Activated naive CD8-positive, alpha-beta T cell treated with anti-CD3 and anti-CD28 coated beads for 36 hours (primary cell): Measurements from ENCODE around the gene MON2. TPM values are rescaled to one million over a fixed set of nuclear protein-coding genes. Genes with fewer than 3 reads are reported as not detected.

Source experiments
- DNase-seq: peaks from one replicate; pipeline ENCODE4 v3.0.0; 2021
- H3K27ac Mint-ChIP-seq: one replicate; pipeline ENCODE4 v1.8.0; 2022; ENCODE audit warnings: mild to moderate bottlenecking, moderate library complexity, mixed read lengths
- H3K27me3 Mint-ChIP-seq: one replicate; pipeline ENCODE4 v1.8.0; 2022; ENCODE audit warnings: mild to moderate bottlenecking, mixed read lengths
- H3K36me3 Mint-ChIP-seq: one replicate; pipeline ENCODE4 v1.8.0; 2021; ENCODE audit warnings: mild to moderate bottlenecking, mixed read lengths
- H3K4me1 Mint-ChIP-seq: one replicate; pipeline ENCODE4 v1.8.0; 2021; ENCODE audit warnings: mixed read lengths
- H3K4me3 Mint-ChIP-seq: one replicate; pipeline ENCODE4 v1.8.0; 2022; ENCODE audit warnings: mild to moderate bottlenecking, moderate library complexity, mixed read lengths
- H3K9me3 Mint-ChIP-seq: one replicate; pipeline ENCODE4 v1.8.0; 2022; ENCODE audit warnings: mixed read lengths
- total RNA-seq, 2 experiments: library from RNA; stranded (reverse); gene quantifications; one replicate each; pipeline ENCODE4 v1.2.3, GENCODE V29; 2021

MON2 gene
- total RNA-seq, 2 experiments from 2014 or later = 19.1 to 19.8 TPM

DNA sequence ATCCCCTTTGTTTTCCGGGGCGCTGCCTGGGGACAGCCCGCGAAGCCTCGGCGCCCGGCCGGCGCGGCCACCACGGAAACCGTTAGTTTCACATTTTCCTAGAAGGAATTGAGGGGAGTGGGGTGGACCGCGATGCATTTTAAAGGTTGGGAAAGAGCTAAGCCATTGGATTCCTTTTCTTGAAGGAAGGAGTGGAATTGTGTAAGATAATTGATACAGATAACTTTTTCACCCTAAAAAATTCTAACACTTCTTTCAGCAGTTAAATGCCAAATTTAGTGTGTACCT is 137.1 kb downstream of the MON2 start:
- Mint-ChIP-seq H3K4me1 (peaks cover 36% of the 10 kb centered on the region), H3K4me3 (peak overlapping the region; percentile 86), H3K36me3 (peaks cover 18% of the 10 kb centered on the region), H3K27ac (peak overlapping the region; percentile 97), H3K9me3 (no peaks in the 10 kb centered on the region), H3K27me3 (no peaks in the 10 kb centered on the region)
- no peak for DNase-seq

DNA sequence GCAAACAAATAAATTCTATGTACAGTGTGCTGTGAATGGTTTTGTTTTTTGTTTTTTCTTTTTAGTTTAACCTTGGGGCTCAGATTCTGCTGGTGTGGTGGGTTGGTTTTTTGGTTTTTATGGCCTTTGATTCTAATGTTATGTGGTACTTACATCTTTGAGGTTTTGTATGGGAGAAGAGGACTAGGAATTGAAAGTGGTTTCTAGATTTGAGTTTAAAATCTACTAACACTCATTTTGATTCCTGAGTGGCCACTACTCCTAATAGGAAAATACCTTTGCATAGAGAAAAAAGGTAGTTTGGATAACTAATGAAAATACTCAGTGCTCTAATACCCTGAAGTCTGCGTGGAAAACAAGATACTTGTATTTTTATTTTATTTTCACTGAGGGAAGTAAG is 137.7 kb downstream of the MON2 start:
- Mint-ChIP-seq H3K27ac (peak overlapping the region; percentile 97), H3K4me3 (peak overlapping the region; percentile 86), H3K36me3 (peaks cover 18% of the 10 kb centered on the region)

DNA sequence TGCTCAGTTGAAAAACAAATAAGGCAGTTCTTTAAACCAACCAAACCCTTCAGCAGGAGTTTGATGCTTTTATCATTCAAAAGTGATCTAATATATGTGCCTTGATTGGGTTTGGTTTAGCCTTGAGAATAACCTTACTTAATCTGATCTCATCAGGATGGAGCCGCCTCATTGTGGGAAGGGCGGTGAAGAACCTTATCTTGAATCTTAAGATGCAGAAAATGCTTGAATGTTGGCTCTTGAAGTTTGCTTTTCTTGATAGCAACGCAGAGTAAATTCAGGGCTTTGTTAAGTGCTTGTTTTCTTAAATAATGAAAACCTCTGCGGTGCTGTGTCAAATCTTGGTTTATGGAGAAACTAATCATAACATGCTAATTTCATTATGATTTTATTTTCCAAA is 138.2 kb downstream of the MON2 start:
- Mint-ChIP-seq H3K27me3 (no peaks in the 10 kb centered on the region), H3K36me3 (peaks cover 18% of the 10 kb centered on the region), H3K4me3 (peak overlapping the region; percentile 86), H3K4me1 (peaks cover 36% of the 10 kb centered on the region), H3K9me3 (no peaks in the 10 kb centered on the region), H3K27ac (no peak overlapping the region)
- no peak for DNase-seq

More for the DNA sequence above, 137.7 kb downstream of the MON2 start:
- Mint-ChIP-seq H3K4me1 (peaks cover 36% of the 10 kb centered on the region), H3K27me3 (no peaks in the 10 kb centered on the region), H3K9me3 (no peaks in the 10 kb centered on the region)
- DNase-seq = no peak

DNA sequence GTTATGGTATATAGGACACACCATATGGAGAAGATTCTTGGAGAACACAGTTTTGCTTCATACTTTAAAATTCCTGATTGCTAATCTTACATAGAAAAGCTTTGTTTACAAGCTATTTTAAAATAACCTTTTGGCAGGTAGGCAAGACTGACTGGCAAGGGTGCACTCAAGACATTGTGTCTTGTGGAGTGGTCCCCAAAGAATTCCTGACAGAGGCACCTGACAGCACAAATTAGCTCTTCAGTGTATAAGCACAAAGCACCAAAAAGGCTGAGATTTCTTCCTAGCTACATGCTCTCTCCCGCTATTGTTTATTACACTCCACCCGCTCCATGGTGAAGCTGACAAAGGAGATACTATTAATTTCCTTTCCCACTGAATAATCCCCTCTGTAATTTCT is 139.4 kb downstream of the MON2 start:
- Mint-ChIP-seq H3K4me1 (peaks cover 34% of the 10 kb centered on the region), H3K36me3 (peaks cover 15% of the 10 kb centered on the region), H3K27me3 (no peaks in the 10 kb centered on the region), H3K27ac (no peak overlapping the region), H3K4me3 (no peak overlapping the region), H3K9me3 (no peaks in the 10 kb centered on the region)
- DNase-seq = no peak

DNA sequence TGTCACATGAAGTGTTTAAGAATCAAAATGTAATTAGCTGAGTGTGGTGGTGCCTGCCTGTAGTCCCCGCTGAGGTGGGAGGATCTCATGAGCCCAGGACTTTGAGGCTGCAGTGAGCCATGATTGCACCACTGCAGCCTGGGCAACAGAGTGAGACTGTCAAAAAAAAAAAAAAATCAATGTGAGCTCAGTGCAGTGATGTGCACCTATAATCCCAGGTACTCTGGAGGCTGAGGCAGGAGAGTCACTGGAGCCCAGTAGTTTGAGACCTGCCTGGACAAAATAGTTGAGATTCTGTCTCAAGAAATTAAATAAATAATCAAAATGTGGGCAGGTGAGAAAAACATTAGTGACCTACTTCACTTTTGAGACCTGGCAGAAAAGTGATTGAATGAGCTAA is 140.0 kb downstream of the MON2 start:
- H3K4me3 Mint-ChIP-seq = no peak overlapping the region
- no peak overlapping the region for H3K27ac Mint-ChIP-seq
- H3K9me3 Mint-ChIP-seq = no peaks in the 10 kb centered on the region
- no peak for DNase-seq
- H3K4me1 Mint-ChIP-seq = peaks cover 30% of the 10 kb centered on the region
- no peaks in the 10 kb centered on the region for H3K27me3 Mint-ChIP-seq
- H3K36me3 Mint-ChIP-seq = peaks cover 13% of the 10 kb centered on the region

DNA sequence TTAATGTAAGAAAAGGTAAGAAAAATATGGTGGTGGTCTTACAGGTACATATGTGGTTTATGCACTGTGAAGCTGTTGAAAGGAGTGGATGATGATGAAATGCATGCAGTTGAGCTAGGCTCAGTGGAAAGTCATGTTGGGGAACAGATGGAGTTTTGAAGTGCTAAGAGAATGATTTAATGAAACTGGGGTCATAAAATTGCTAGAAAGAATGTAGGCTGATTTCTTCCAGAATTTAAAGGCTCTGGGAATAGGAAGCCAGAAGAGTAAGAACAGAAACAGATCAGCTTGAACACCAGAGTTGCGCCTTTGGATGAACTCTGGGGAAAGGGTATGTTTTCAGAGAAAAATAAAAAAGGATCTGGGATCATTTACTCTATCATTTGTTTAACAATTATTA is 146.5 kb downstream of the MON2 start:
- no peaks in the 10 kb centered on the region for H3K9me3 Mint-ChIP-seq
- peaks cover 3% of the 10 kb centered on the region for H3K4me1 Mint-ChIP-seq
- H3K27ac Mint-ChIP-seq = no peak overlapping the region
- peaks cover 4% of the 10 kb centered on the region for H3K36me3 Mint-ChIP-seq
- no peak overlapping the region for H3K4me3 Mint-ChIP-seq
- H3K27me3 Mint-ChIP-seq = no peaks in the 10 kb centered on the region
- DNase-seq = no peak

DNA sequence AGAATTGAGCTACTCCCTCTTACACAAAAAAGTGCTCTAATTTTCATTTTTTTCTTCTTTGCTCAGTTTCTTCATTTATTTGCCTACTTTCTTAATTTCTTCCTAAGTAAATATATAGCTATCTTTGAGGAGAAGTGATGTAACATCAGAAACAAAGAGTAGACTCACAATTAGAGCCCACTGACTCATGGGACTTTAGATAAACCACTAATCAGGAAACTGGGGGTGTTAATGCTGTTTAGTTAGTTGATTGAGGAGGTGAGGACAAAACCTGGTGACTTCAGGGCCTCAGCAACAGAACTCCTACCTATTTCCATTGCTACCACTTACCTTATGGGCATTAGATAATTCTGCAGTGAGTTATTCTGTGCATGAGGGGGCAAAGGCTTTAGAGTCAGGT is 151.7 kb downstream of the MON2 start:
- H3K4me3 Mint-ChIP-seq = no peak overlapping the region
- no peak for DNase-seq
- no peaks in the 10 kb centered on the region for H3K9me3 Mint-ChIP-seq
- peaks cover 9% of the 10 kb centered on the region for H3K4me1 Mint-ChIP-seq
- H3K27me3 Mint-ChIP-seq = no peaks in the 10 kb centered on the region
- no peak overlapping the region for H3K27ac Mint-ChIP-seq
- peaks cover 4% of the 10 kb centered on the region for H3K36me3 Mint-ChIP-seq

DNA sequence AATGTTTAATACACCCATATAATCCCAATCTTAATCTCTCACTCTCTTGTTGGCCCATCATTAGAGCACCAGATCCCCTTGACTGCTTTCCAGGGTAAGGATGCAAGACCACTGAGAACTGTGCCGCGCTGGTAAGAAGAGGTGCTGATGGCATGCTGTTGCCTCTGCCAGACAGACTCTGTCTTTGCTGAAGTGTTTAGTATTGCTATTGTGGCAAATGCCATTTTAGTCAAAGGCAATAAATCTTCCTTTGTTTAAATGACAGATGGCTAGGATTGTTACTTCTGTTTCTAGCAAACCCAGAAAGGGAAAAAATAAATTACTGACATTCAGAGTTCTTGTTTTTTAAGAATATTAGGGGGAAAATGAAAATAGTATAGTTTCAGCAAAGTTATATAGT is 152.3 kb downstream of the MON2 start:
- Mint-ChIP-seq H3K4me1 (peaks cover 9% of the 10 kb centered on the region), H3K27ac (no peak overlapping the region), H3K27me3 (no peaks in the 10 kb centered on the region), H3K4me3 (no peak overlapping the region), H3K36me3 (peaks cover 4% of the 10 kb centered on the region), H3K9me3 (no peaks in the 10 kb centered on the region)
- no peak for DNase-seq

DNA sequence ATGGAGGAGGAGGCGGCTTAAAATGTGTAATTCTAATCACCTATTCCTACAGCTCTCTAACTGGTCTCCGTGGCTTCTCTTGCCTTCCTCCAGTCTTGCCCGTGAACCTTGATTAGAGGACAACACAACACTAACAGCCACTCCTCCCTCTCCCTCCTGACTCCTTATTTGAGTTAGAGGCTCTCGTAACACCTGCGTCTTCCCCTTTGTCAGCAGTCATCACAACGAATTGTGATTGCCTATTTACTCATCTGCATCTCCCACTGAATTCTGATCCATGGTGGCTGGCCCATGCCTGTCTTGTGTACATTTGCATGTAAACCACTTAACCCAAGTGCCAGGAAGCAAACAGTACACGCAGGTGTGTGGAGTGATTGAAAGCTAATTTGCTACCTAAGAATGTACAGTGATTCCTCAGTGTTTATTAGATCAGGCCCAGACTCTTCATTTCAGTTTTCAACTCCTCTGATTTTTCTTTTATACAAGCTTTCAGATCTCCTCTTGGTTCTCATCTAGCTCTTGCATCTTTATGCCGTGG is 154.5 kb downstream of the MON2 start:
- peaks cover 3% of the 10 kb centered on the region for H3K36me3 Mint-ChIP-seq
- no peak overlapping the region for H3K4me3 Mint-ChIP-seq
- no peak for DNase-seq
- no peak overlapping the region for H3K27ac Mint-ChIP-seq
- no peaks in the 10 kb centered on the region for H3K27me3 Mint-ChIP-seq
- H3K4me1 Mint-ChIP-seq = peaks cover 9% of the 10 kb centered on the region
- no peaks in the 10 kb centered on the region for H3K9me3 Mint-ChIP-seq

DNA sequence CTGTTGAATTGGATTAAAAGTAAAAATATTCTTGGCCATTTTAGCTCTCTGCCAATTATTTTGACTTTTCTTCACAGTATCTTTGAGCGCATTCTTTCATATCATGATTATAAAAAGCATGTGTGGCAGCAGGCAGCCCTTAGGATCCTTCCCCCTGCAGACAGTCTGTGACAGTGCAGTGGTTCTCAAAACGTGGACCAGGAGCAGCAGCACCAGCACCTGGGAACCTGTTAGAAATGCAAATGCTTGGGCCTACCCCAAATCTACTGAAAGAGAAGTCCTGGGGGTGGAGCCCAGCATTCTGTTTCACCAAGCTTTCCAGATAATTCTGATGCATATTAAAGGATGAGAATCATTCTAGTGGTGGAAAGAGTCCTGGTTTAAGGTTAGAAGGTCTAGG is 155.6 kb downstream of the MON2 start:
- no peak overlapping the region for H3K4me3 Mint-ChIP-seq
- H3K36me3 Mint-ChIP-seq = no peaks in the 10 kb centered on the region
- no peak for DNase-seq
- peaks cover 9% of the 10 kb centered on the region for H3K4me1 Mint-ChIP-seq
- H3K27me3 Mint-ChIP-seq = no peaks in the 10 kb centered on the region
- H3K27ac Mint-ChIP-seq = no peak overlapping the region
- no peaks in the 10 kb centered on the region for H3K9me3 Mint-ChIP-seq

DNA sequence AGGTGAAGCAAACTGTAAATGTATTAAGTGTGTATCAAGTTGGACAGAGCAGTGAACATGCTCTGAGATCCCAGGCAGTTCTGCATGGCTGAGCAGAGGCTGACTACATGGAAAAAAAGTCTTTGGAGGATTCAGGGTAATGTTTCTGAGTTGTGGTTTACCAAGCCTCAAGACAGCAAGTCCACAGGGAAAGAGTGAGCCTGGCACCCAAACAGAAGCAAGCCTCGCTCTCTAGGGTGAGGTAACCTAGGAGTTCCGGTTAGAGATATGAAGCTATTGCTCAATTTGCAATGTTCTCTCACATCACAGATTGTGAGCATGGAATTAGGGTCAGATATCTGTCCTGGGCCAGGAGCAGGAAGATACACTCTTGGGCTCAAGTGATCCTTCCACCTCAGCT is 158.6 kb downstream of the MON2 start:
- H3K9me3 Mint-ChIP-seq = no peaks in the 10 kb centered on the region
- H3K36me3 Mint-ChIP-seq = no peaks in the 10 kb centered on the region
- H3K27me3 Mint-ChIP-seq = peaks cover 21% of the 10 kb centered on the region
- H3K27ac Mint-ChIP-seq = no peak overlapping the region
- H3K4me1 Mint-ChIP-seq = no peaks in the 10 kb centered on the region
- DNase-seq = no peak
- no peak overlapping the region for H3K4me3 Mint-ChIP-seq

DNA sequence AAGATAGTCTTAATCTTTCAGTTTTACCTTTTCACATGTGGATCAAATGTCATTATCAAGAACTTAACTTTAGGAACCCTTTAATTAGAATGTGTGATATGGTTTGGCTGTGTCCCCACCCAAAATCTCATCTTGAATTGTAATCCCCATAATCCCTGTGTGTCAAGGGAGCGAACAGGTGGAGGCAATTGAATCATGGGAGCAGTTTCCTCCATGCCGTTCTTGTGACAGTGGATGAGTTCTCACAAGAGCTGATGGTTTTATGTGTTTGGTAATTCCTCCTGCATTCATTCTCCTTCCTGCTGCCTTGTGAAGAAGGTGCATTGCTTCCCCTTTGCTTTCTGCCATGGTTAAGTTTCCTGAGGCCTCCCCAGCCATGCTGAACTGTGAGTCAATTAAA is 160.6 kb downstream of the MON2 start:
- H3K27ac Mint-ChIP-seq = no peak overlapping the region
- H3K27me3 Mint-ChIP-seq = peaks cover 40% of the 10 kb centered on the region
- H3K4me1 Mint-ChIP-seq = peaks cover 3% of the 10 kb centered on the region

DNA sequence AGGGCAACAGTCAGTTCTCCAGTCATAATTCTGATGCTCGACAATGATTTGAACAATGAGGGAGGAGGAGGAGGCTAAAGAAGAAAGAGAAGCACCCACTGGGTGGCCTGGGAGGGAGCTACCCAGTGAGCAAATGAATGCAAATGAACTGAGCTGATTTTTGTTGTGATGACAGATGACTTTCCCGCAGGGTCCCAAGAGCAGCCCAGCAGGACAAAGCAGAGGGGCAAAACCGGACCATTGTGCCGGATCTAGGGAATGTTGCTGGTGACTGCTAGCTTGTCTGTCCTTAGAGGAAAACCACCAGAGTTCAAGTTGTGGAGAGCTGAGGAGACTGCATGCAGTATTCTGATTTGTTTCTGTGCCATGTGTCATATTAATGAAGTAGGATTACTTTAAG is 162.8 kb downstream of the MON2 start:
- Mint-ChIP-seq H3K27ac (no peak overlapping the region), H3K4me3 (no peak overlapping the region), H3K9me3 (no peaks in the 10 kb centered on the region), H3K36me3 (no peaks in the 10 kb centered on the region), H3K27me3 (peaks cover 62% of the 10 kb centered on the region), H3K4me1 (peaks cover 11% of the 10 kb centered on the region)
- no peak for DNase-seq

More for the DNA sequence above, 160.6 kb downstream of the MON2 start:
- no peaks in the 10 kb centered on the region for H3K9me3 Mint-ChIP-seq
- no peak overlapping the region for H3K4me3 Mint-ChIP-seq
- no peaks in the 10 kb centered on the region for H3K36me3 Mint-ChIP-seq
- no peak for DNase-seq

DNA sequence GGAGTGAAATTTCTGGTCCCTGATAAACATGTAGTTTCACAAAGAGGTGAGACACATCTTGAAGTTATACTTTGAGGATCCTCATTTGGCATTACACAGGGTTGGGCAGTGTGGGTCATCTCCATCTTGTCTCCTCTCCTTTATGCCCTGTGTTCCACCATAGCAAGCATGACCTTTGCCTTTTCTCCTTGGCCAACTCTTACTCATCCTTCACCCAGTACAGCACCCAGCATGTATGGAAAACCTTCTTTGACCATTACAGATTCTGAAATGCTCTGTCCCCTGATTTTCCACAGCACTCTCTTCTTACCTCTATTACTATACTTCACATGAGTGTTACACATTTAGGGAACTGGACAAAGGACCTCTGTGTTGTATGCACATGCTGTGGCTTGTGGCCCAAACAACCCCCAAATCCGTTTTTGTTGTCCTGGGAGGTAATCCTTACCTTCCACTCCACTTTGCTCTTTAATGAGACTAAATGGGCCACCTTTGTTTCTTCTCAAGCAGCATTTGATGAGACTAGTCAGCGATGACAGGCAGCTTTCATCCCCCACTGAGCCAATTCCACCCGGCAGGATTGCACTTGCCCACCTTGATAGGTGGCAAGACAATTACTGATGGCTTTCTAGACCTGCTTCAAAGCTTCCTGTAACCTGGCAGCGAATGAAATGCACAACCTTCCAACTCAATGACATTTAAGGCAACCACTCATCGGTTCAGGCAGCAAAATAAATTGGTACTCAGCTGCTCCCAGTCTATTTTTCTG is 163.5 kb downstream of the MON2 start:
- peaks cover 70% of the 10 kb centered on the region for H3K27me3 Mint-ChIP-seq
- no peak overlapping the region for H3K4me3 Mint-ChIP-seq

DNA sequence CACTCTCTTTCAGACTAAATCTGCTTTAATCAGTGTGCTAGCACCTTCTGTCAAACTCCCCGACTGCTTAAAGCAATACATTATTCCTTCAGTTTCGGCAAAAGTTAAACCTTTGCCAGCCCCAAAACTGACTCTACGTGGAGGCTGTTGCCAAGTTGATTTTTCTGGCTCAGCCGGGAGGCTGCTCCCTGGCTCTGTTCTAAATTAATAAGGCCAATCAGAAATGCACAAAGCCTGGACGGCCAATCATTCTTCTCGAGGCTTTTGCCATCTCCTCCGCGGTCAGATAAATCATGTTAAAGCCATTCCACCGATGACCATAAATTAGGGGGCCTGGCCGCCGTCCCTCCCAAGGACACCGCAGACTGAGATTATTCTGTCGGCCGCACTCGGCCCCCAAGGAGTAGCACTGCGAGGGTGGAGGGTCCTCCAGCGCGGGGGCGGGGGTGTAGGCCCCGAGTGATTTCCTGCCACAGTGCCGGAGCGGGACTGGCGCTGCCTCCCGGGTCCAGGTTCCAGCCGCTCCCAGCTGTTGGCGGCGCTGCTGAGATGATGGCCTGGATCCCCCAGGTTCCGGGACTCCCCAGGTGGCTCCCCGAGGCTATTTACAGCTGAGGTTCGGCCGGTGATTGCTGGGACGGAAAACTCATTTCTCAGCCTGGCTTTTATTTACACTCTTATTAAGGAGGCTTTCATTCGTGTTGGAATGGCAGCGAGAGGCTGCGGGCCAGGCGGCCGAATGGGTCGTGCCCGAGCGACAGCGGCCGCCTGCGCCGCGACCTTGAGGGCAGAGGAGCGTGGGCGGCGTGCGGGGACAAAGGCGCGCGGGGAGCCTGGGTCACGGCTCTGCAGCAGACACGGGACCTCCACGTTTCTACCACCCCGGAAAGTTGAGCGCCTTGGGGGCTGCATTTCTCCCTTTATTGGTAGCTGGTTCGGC is 165.1 kb downstream of the MON2 start:
- peak overlapping the region; percentile 72 for H3K4me3 Mint-ChIP-seq
- no peak overlapping the region for H3K27ac Mint-ChIP-seq
- no peaks in the 10 kb centered on the region for H3K36me3 Mint-ChIP-seq
- H3K9me3 Mint-ChIP-seq = no peaks in the 10 kb centered on the region
- peak; percentile 23 for DNase-seq
- H3K27me3 Mint-ChIP-seq = peaks cover 80% of the 10 kb centered on the region
- H3K4me1 Mint-ChIP-seq = peaks cover 11% of the 10 kb centered on the region

More for the DNA sequence above, 163.5 kb downstream of the MON2 start:
- H3K27ac Mint-ChIP-seq = no peak overlapping the region
- H3K4me1 Mint-ChIP-seq = peaks cover 11% of the 10 kb centered on the region
- DNase-seq = no peak
- H3K36me3 Mint-ChIP-seq = no peaks in the 10 kb centered on the region
- H3K9me3 Mint-ChIP-seq = no peaks in the 10 kb centered on the region
